ENCODE data around the gene PI16.

DNA sequence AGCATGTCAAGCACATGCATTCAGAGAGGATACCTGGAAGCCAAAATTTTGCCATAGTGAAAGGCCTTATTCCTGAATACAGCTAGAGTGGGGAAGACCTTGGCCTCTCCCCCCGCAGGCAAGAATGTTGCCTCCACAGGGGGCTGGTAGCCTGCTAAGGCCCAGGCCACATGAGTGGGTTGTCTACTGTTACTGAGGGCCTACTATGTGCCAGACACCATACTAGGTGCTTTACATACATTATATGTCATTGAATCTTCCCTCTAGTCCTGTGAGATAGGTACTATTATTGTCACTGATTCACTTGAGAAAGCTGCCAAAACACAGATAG, 642 bp upstream of the PI16 start:
- no peak for TF ChIP-seq CTCF (conservative IDR thresholded peaks at IDR 0.05; ENCODE audit: low read length)
- no peak for TF ChIP-seq EZH2phosphoT487 (IDR thresholded peaks at IDR 0.05; ENCODE audit: borderline replicate concordance, low read depth, low read length)

Data from OCI-LY7 (cell line).